ENCODE results near the gene ZNF496. TPM values are rescaled to one million over a fixed set of nuclear protein-coding genes. Genes with fewer than 3 reads are reported as not detected.

Gene ZNF496
- total RNA-seq, 1 donor from 2014 or later: 47.1 TPM

GRCh38 chr1:247334378-247335133 lies 2.9 kb upstream of the ZNF496 start:
- no peak for DNase-seq (ENCODE audit: extremely low spot score, unreplicated experiment)
- no peak for TF ChIP-seq CTCF (conservative IDR thresholded peaks at IDR 0.05)
- peaks cover 55% of the 10 kb centered on the region for H3K4me1 Mint-ChIP-seq (ENCODE audit: unreplicated experiment)
- H3K4me3 Mint-ChIP-seq: peak overlapping the region; percentile 91
- H3K27ac Mint-ChIP-seq: peak overlapping the region; percentile 50
- H3K36me3 Mint-ChIP-seq: peaks cover 26% of the 10 kb centered on the region
- H3K27me3 Mint-ChIP-seq: no peaks in the 10 kb centered on the region
- H3K9me3 Mint-ChIP-seq: no peaks in the 10 kb centered on the region

GRCh38 chr1:247332623-247333361 lies 1.1 kb upstream of the ZNF496 start:
- TF ChIP-seq CTCF (conservative IDR thresholded peaks at IDR 0.05): no peak
- Mint-ChIP-seq H3K36me3 (peaks cover 25% of the 10 kb centered on the region), H3K27me3 (no peaks in the 10 kb centered on the region), H3K9me3 (no peaks in the 10 kb centered on the region), H3K27ac (peak overlapping the region; percentile 90), H3K4me3 (peak overlapping the region; percentile 91), H3K4me1 (ENCODE audit: unreplicated experiment) (peaks cover 52% of the 10 kb centered on the region)
- no peak for DNase-seq (ENCODE audit: extremely low spot score, unreplicated experiment)

- no peaks in the 10 kb centered on the region for H3K27me3 Mint-ChIP-seq
- no peaks in the 10 kb centered on the region for H3K9me3 Mint-ChIP-seq
- peak overlapping the region; percentile 90 for H3K27ac Mint-ChIP-seq
- peaks cover 46% of the 10 kb centered on the region for H3K4me1 Mint-ChIP-seq (ENCODE audit: unreplicated experiment)
- H3K4me3 Mint-ChIP-seq: peak overlapping the region; percentile 91
- peaks cover 20% of the 10 kb centered on the region for H3K36me3 Mint-ChIP-seq
- no peak for DNase-seq (ENCODE audit: extremely low spot score, unreplicated experiment)
- no peak for TF ChIP-seq CTCF (conservative IDR thresholded peaks at IDR 0.05)
Measured at GRCh38 chr1:247332215-247332622, 552 bp upstream of the ZNF496 start.

GRCh38 chr1:247331172-247331524 lies 519 bp downstream of the ZNF496 start:
- no peaks in the 10 kb centered on the region for H3K9me3 Mint-ChIP-seq
- peaks cover 36% of the 10 kb centered on the region for H3K4me1 Mint-ChIP-seq (ENCODE audit: unreplicated experiment)
- H3K27ac Mint-ChIP-seq: peak overlapping the region; percentile 78

GRCh38 chr1:247330548-247331171 lies 1.0 kb downstream of the ZNF496 start:
- no peak for TF ChIP-seq CTCF (conservative IDR thresholded peaks at IDR 0.05)
- peak overlapping the region; percentile 95 for H3K4me3 Mint-ChIP-seq
- no peak for DNase-seq (ENCODE audit: extremely low spot score, unreplicated experiment)
- H3K27me3 Mint-ChIP-seq: no peaks in the 10 kb centered on the region
- H3K4me1 Mint-ChIP-seq (ENCODE audit: unreplicated experiment): peaks cover 34% of the 10 kb centered on the region
- H3K9me3 Mint-ChIP-seq: no peaks in the 10 kb centered on the region
- H3K36me3 Mint-ChIP-seq: peaks cover 18% of the 10 kb centered on the region
- peak overlapping the region; percentile 78 for H3K27ac Mint-ChIP-seq

More at GRCh38 chr1:247331172-247331524, 519 bp downstream of the ZNF496 start:
- H3K36me3 Mint-ChIP-seq: peaks cover 18% of the 10 kb centered on the region
- H3K27me3 Mint-ChIP-seq: no peaks in the 10 kb centered on the region
- peak; percentile 83 for DNase-seq (ENCODE audit: extremely low spot score, unreplicated experiment)
- H3K4me3 Mint-ChIP-seq: peak overlapping the region; percentile 95
- TF ChIP-seq CTCF (conservative IDR thresholded peaks at IDR 0.05): no peak
